ENCODE data around the gene MSI1.

The MSI1 gene

GRCh38 chr12:120292411-120292660 is 76.6 kb downstream of the MSI1 start:
- DNase-seq (ENCODE audit: low spot score): no peak
- TF ChIP-seq, protein P1, sequence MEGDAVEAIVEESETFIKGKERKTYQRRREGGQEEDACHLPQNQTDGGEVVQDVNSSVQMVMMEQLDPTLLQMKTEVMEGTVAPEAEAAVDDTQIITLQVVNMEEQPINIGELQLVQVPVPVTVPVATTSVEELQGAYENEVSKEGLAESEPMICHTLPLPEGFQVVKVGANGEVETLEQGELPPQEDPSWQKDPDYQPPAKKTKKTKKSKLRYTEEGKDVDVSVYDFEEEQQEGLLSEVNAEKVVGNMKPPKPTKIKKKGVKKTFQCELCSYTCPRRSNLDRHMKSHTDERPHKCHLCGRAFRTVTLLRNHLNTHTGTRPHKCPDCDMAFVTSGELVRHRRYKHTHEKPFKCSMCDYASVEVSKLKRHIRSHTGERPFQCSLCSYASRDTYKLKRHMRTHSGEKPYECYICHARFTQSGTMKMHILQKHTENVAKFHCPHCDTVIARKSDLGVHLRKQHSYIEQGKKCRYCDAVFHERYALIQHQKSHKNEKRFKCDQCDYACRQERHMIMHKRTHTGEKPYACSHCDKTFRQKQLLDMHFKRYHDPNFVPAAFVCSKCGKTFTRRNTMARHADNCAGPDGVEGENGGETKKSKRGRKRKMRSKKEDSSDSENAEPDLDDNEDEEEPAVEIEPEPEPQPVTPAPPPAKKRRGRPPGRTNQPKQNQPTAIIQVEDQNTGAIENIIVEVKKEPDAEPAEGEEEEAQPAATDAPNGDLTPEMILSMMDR (IDR thresholded peaks at IDR 0.05; ENCODE audit: extremely low read depth, missing control alignments): no peak
